ENCODE measurements around the gene MED15. TPM values are rescaled to one million over a fixed set of nuclear protein-coding genes. Genes with fewer than 3 reads are reported as not detected.

MED15 gene
- total RNA-seq, 1 donor from 2014 or later: 16.7 TPM

DNA sequence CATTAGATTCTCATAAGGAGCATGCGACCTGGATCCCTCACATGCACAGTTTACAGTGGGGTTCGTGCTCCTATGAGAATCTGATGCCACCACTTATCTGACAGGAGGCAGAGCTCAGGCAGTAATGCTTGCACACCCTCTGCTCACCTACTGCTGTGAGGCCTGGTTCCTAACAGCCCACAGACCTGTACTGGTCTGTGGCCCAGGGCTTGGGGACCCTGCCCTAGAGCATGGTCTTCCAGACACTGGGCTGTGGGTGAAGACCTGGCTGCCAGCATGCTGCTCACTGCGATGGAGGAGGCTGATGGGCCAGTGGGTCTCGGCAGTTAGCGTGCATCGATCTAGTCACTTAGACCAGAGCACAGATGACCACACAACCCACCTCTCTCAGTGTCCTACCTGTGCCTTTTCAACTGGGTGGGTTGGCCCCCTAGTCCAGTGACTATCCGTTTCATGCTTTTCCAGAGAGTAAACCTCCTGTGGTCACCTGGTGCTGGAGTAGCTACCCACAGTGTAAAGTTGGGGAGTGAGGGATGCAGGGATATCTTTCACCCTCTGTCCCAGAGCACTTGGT is 21.1 kb downstream of the MED15 start:
- no peaks in the 10 kb centered on the region for H3K27me3 ChIP-seq (ENCODE audit: control insufficient read depth in 3 of 3, insufficient read depth in 3 of 3, low read length in 3 of 3)
- H3K4me3 ChIP-seq (ENCODE audit: low read length in 3 of 3): no peak overlapping the region
- peaks cover 40 to 46% (median 44%) of the 10 kb centered on the region in 3 donors for H3K4me1 ChIP-seq (ENCODE audit: control insufficient read depth in 3 of 3, insufficient read depth in 3 of 3, low read length in 3 of 3)
- peaks cover 8 to 17% (median 11%) of the 10 kb centered on the region in 3 donors for H3K36me3 ChIP-seq (ENCODE audit: control insufficient read depth in 3 of 3, insufficient read depth in 3 of 3, low read length in 3 of 3)
- H3K9ac ChIP-seq (ENCODE audit: low read depth in 1 of 3, low read length in 3 of 3): no peak overlapping the region
- H3K9me3 ChIP-seq (ENCODE audit: control insufficient read depth in 3 of 3, low read length in 3 of 3): no peaks in the 10 kb centered on the region
- no peak overlapping the region for H3K27ac ChIP-seq (ENCODE audit: low read depth, low read length)

- H3K27ac ChIP-seq (ENCODE audit: low read depth, low read length): peak overlapping the region; percentile 78
- peak overlapping the region in 1 of 3 donors; percentile 3 for H3K4me3 ChIP-seq (ENCODE audit: low read length in 3 of 3)
- H3K9ac ChIP-seq (ENCODE audit: low read depth in 1 of 3, low read length in 3 of 3): peak overlapping the region; percentile 63 to 82 (median 77)
- H3K4me1 ChIP-seq (ENCODE audit: control insufficient read depth in 3 of 3, insufficient read depth in 3 of 3, low read length in 3 of 3): peaks cover 40 to 46% (median 42%) of the 10 kb centered on the region in 3 donors
- no peaks in the 10 kb centered on the region for H3K27me3 ChIP-seq (ENCODE audit: control insufficient read depth in 3 of 3, insufficient read depth in 3 of 3, low read length in 3 of 3)
- peaks cover 8 to 20% (median 12%) of the 10 kb centered on the region in 3 donors for H3K36me3 ChIP-seq (ENCODE audit: control insufficient read depth in 3 of 3, insufficient read depth in 3 of 3, low read length in 3 of 3)
- H3K9me3 ChIP-seq (ENCODE audit: control insufficient read depth in 3 of 3, low read length in 3 of 3): no peaks in the 10 kb centered on the region
Observed at GRCh38 chr22:20530368-20531153, 23.2 kb downstream of the MED15 start.

GRCh38 chr22:20531154-20531403 is 23.7 kb downstream of the MED15 start:
- H3K9ac ChIP-seq (ENCODE audit: low read depth in 1 of 3, low read length in 3 of 3): peak overlapping the region; percentile 63 to 82 (median 77)
- peaks cover 40 to 45% (median 42%) of the 10 kb centered on the region in 3 donors for H3K4me1 ChIP-seq (ENCODE audit: control insufficient read depth in 3 of 3, insufficient read depth in 3 of 3, low read length in 3 of 3)
- H3K27me3 ChIP-seq (ENCODE audit: control insufficient read depth in 3 of 3, insufficient read depth in 3 of 3, low read length in 3 of 3): no peaks in the 10 kb centered on the region
- no peaks in the 10 kb centered on the region for H3K9me3 ChIP-seq (ENCODE audit: control insufficient read depth in 3 of 3, low read length in 3 of 3)
- peak overlapping the region in 2 of 3 donors; percentile 51 to 60 for H3K4me3 ChIP-seq (ENCODE audit: low read length in 3 of 3)
- peak overlapping the region; percentile 78 for H3K27ac ChIP-seq (ENCODE audit: low read depth, low read length)
- H3K36me3 ChIP-seq (ENCODE audit: control insufficient read depth in 3 of 3, insufficient read depth in 3 of 3, low read length in 3 of 3): peaks cover 8 to 19% (median 12%) of the 10 kb centered on the region in 3 donors

DNA sequence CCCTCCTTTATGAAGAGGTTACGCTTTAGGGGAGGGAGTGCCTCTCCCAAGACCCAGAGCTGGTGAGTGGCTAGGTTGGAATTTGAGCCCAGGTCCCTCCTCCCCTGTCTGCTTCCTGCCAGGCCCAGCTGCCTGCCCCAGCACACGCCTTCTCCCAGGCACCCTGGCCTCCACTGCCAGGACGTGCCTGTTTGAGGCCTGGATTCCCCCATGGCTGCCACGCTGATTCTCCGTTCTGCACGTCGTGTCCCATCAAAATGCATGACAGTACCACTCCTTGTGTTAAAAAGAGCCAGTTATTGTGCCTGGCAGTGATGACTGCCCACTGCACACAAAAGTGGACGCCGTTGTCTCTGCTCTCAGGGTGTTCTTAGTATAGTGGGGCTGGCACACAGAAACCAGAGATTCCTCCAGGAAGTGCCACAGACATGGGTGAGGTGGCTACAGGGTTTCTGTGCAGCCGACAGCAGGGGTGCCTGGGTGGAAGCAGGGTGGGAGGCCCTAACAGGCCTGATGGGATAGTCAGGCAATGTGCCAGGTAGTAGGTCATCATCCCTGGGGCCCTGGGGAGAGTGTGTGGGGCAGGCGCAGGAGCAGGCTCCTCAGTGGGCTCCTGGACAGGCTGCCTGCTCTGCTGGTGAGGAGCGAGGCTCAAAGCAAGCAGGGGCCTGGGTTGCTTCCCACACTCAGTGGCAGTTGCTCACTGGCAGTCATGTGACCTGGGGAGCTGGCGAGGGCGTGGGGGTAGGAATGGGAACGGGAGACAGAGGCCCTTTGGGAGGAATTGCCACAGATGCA is 24.2 kb downstream of the MED15 start:
- H3K36me3 ChIP-seq (ENCODE audit: control insufficient read depth in 3 of 3, insufficient read depth in 3 of 3, low read length in 3 of 3): peaks cover 8 to 16% (median 12%) of the 10 kb centered on the region in 3 donors
- peak overlapping the region in 2 of 3 donors; percentile 51 to 60 for H3K4me3 ChIP-seq (ENCODE audit: low read length in 3 of 3)
- H3K9ac ChIP-seq (ENCODE audit: low read depth in 1 of 3, low read length in 3 of 3): peak overlapping the region; percentile 63 to 82 (median 77)
- H3K27ac ChIP-seq (ENCODE audit: low read depth, low read length): peak overlapping the region; percentile 78
- H3K4me1 ChIP-seq (ENCODE audit: control insufficient read depth in 3 of 3, insufficient read depth in 3 of 3, low read length in 3 of 3): peaks cover 42 to 45% (median 45%) of the 10 kb centered on the region in 3 donors
- H3K27me3 ChIP-seq (ENCODE audit: control insufficient read depth in 3 of 3, insufficient read depth in 3 of 3, low read length in 3 of 3): no peaks in the 10 kb centered on the region
- no peaks in the 10 kb centered on the region for H3K9me3 ChIP-seq (ENCODE audit: control insufficient read depth in 3 of 3, low read length in 3 of 3)

DNA sequence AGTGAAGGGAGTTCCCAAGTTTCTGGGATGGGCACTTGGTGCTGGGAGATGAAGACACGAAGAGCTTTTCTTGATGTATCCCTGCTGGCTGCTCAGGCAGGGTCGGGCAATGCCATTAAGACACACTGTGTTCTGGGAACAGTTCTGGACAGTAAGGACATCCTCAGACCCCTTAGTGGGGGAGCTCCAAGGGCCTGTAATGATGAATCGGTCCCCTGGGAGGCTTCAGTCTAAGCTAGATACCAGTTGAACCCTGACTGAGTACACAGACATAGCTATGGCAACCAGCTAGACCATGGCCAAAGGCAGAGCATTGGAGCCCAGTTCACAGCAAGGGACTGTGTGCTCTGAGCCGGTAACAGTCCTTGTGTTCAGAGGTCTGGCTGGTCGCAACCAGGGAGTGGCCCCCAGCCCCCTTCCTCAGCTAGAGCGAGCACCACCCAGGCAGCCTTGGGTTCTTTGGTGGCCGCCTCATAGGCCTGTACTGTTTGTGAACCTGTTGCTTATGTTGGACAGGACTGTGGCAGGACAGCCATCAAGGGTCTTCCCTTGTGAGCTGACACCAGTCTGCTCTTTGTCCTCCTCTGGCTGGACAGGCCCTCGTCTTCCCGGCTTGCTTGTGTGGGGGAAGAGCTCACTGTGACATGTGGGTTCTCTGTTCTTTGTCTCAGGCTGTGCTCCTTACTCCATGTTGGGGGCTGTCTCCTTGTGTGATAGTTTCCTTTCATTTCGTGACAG is 25.0 kb downstream of the MED15 start:
- peak overlapping the region in 1 of 3 donors; percentile 7 for H3K4me3 ChIP-seq (ENCODE audit: low read length in 3 of 3)

GRCh38 chr22:20533095-20533878 is 25.9 kb downstream of the MED15 start:
- Histone ChIP-seq H3K4me1 (ENCODE audit: control insufficient read depth in 3 of 3, insufficient read depth in 3 of 3, low read length in 3 of 3) (peaks cover 52 to 56% (median 53%) of the 10 kb centered on the region in 3 donors), H3K4me3 (ENCODE audit: low read length in 3 of 3) (no peak overlapping the region), H3K27me3 (ENCODE audit: control insufficient read depth in 3 of 3, insufficient read depth in 3 of 3, low read length in 3 of 3) (no peaks in the 10 kb centered on the region), H3K9ac (ENCODE audit: low read depth in 1 of 3, low read length in 3 of 3) (peak overlapping the region; percentile 17 to 82 (median 58)), H3K36me3 (ENCODE audit: control insufficient read depth in 3 of 3, insufficient read depth in 3 of 3, low read length in 3 of 3) (peaks cover 12 to 21% (median 14%) of the 10 kb centered on the region in 3 donors), H3K27ac (ENCODE audit: low read depth, low read length) (peak overlapping the region; percentile 23), H3K9me3 (ENCODE audit: control insufficient read depth in 3 of 3, low read length in 3 of 3) (no peaks in the 10 kb centered on the region)

More for the DNA sequence above, 25.0 kb downstream of the MED15 start:
- Histone ChIP-seq H3K4me1 (ENCODE audit: control insufficient read depth in 3 of 3, insufficient read depth in 3 of 3, low read length in 3 of 3) (peaks cover 50 to 53% (median 51%) of the 10 kb centered on the region in 3 donors), H3K9me3 (ENCODE audit: control insufficient read depth in 3 of 3, low read length in 3 of 3) (no peaks in the 10 kb centered on the region), H3K36me3 (ENCODE audit: control insufficient read depth in 3 of 3, insufficient read depth in 3 of 3, low read length in 3 of 3) (peaks cover 8 to 20% (median 15%) of the 10 kb centered on the region in 3 donors), H3K27me3 (ENCODE audit: control insufficient read depth in 3 of 3, insufficient read depth in 3 of 3, low read length in 3 of 3) (no peaks in the 10 kb centered on the region), H3K9ac (ENCODE audit: low read depth in 1 of 3, low read length in 3 of 3) (peak overlapping the region in 2 of 3 donors; percentile 59 to 82), H3K27ac (ENCODE audit: low read depth, low read length) (peak overlapping the region; percentile 78)

DNA sequence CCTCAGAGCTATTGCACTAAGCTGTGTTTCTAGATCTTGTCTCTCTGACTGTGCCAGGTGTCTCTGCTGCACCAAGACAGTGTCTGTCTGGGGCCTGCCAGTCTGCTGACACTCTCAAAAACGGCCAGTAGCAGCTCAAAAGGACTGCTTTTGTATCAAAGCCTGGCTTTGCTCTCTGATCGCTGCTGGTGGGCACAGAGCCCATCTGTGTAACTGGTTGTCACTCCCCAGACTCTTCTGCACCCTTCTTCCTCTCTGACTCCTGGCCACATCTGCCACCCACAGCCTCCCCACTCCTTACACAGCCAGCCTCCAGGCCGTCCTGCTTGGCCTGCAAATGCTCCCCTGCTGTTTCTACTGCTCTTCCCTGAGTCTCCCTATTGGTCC is 26.5 kb downstream of the MED15 start:
- H3K4me3 ChIP-seq (ENCODE audit: low read length in 3 of 3): no peak overlapping the region
- H3K9ac ChIP-seq (ENCODE audit: low read depth in 1 of 3, low read length in 3 of 3): peak overlapping the region in 2 of 3 donors; percentile 50 to 58
- no peaks in the 10 kb centered on the region for H3K27me3 ChIP-seq (ENCODE audit: control insufficient read depth in 3 of 3, insufficient read depth in 3 of 3, low read length in 3 of 3)
- H3K4me1 ChIP-seq (ENCODE audit: control insufficient read depth in 3 of 3, insufficient read depth in 3 of 3, low read length in 3 of 3): peaks cover 52 to 56% (median 53%) of the 10 kb centered on the region in 3 donors
- no peaks in the 10 kb centered on the region for H3K9me3 ChIP-seq (ENCODE audit: control insufficient read depth in 3 of 3, low read length in 3 of 3)
- H3K27ac ChIP-seq (ENCODE audit: low read depth, low read length): no peak overlapping the region
- H3K36me3 ChIP-seq (ENCODE audit: control insufficient read depth in 3 of 3, insufficient read depth in 3 of 3, low read length in 3 of 3): peaks cover 6 to 16% (median 8%) of the 10 kb centered on the region in 3 donors

DNA sequence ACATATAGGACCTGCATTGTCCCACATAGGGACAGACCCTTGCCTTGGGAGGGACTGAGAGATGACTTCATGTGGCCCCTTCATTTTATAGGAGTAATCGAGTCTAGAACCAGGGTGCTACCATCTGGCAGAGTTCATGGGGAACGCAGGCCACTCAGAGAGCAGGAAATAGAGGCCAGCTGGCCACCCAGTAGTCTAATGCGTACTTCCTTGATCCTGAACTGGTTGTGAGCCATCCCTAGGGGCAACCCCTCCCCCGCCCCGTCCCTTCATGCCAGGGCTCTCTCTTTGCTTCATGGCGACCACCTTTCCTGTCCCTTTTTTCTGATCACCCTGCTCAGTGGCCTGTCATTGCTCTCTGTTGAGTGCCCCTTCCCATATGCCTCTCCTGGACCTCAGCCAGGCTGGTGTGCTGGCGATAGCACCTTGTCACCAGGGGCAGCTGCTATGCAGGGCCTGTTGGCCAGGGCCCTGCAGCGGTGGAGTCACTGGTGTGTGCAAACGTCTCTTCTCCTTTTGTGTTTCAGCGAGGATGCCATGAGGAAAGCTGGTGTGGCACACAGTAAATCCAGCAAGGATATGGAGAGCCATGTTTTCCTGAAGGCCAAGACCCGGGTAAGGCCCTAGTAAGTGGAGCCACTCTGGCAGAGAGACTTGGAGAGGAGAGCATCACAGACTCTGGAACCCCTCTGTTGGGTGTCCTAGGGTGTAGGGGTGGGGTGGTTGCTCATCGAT is 29.3 kb downstream of the MED15 start:
- Histone ChIP-seq H3K27ac (ENCODE audit: low read depth, low read length) (peak overlapping the region; percentile 13), H3K4me1 (ENCODE audit: control insufficient read depth in 3 of 3, insufficient read depth in 3 of 3, low read length in 3 of 3) (peaks cover 36 to 37% (median 37%) of the 10 kb centered on the region in 3 donors), H3K36me3 (ENCODE audit: control insufficient read depth in 3 of 3, insufficient read depth in 3 of 3, low read length in 3 of 3) (peaks cover 5 to 22% (median 8%) of the 10 kb centered on the region in 3 donors), H3K9me3 (ENCODE audit: control insufficient read depth in 3 of 3, low read length in 3 of 3) (no peaks in the 10 kb centered on the region), H3K9ac (ENCODE audit: low read depth in 1 of 3, low read length in 3 of 3) (peak overlapping the region in 2 of 3 donors; percentile 18 to 33), H3K4me3 (ENCODE audit: low read length in 3 of 3) (peak overlapping the region in 1 of 3 donors; percentile 15), H3K27me3 (ENCODE audit: control insufficient read depth in 3 of 3, insufficient read depth in 3 of 3, low read length in 3 of 3) (no peaks in the 10 kb centered on the region)

All from skeletal muscle tissue (tissue), 4 donors.